ENCODE data around the gene DUSP8. TPM values are rescaled to one million over a fixed set of nuclear protein-coding genes. Genes with fewer than 3 reads are reported as not detected.
"Not testable (repeated sequence)": the region's sequence is repeated elsewhere in the genome, so short reads cannot be mapped to it uniquely, and the experiment has no call there.

DUSP8 gene
- total RNA-seq, 2 experiments from 2014 or later = 0.22 to 0.23 TPM

DNA sequence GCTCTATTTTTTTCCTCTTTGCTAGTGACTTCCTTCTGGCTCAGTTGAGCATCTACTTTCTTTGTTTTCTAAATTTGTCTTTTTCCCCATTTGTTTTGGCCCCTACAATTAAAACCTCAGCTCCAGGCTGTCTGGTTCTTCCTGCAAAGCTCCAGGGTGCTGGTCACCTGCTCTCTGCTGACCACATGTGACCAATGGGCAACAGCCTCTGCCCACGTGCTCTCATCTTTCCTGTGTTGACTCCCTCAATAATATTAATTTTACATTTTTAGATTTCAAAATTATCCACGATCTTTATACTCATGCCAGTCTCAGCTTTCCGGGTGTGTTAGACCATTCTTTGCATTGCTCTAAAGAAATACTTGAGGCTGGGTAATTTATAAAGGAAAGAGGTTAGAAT, 26.3 kb upstream of the DUSP8 start:
- CTCF ChIA-PET = interaction anchor here (1.0 to 1.1 kb wide), 2 partner anchors 10 to 23 kb away, joined by 3 read pairs; no protein-coding TSS in a partner anchor
- H3K27me3 Mint-ChIP-seq = peaks cover 62% of the 10 kb centered on the region
- not testable (repeated sequence) for H3K9me3 Mint-ChIP-seq

DNA sequence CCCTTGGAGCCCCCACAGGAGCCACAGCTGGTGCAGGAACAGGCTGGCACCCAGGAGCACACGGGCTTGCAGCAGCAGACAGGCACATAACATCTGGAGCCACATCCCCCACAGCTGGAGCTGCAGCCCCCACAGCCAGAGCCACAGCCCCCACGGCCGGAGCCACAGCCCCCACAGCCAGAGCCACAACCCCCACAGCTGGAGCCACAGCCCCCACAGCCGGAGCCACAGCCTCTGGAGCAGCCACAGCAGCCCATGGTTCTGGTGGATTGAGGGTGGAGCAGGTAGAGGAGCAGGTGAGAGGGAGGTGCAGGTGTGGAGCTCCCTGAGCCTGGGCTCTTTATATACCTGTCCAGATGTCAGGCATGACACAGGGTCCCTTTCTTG, 25.9 kb upstream of the DUSP8 start, which contains the start of gene KRTAP5-2:
TSS of gene KRTAP5-2 (minus strand) at position 301 of the 387 bp plus-strand sequence. CDS start at position 257, 44 bp downstream.
- ChIA-PET CTCF (interaction anchor here (1.1 kb wide), 1 partner anchor 9 kb away, joined by 3 read pairs; no protein-coding TSS in a partner anchor), POLR2A (no interaction called here)
- Mint-ChIP-seq H3K4me3 (no peak within 1 kb of the TSS), H3K4me1 (peaks cover 7% of the 10 kb centered on the region), H3K9me3 (no peaks in the 10 kb centered on the region), H3K27ac (no peak within 1 kb of the TSS), H3K27me3 (peaks cover 64% of the 10 kb centered on the region), H3K36me3 (ENCODE audit: low read depth) (no peaks in the 10 kb centered on the region)
- DNase-seq = no peak

More for the DNA sequence above, 26.3 kb upstream of the DUSP8 start:
- H3K4me1 Mint-ChIP-seq; H3K27ac Mint-ChIP-seq; POLR2A ChIA-PET; H3K4me3 Mint-ChIP-seq; DNase-seq; H3K36me3 Mint-ChIP-seq (ENCODE audit: low read depth): not testable (repeated sequence)

DNA sequence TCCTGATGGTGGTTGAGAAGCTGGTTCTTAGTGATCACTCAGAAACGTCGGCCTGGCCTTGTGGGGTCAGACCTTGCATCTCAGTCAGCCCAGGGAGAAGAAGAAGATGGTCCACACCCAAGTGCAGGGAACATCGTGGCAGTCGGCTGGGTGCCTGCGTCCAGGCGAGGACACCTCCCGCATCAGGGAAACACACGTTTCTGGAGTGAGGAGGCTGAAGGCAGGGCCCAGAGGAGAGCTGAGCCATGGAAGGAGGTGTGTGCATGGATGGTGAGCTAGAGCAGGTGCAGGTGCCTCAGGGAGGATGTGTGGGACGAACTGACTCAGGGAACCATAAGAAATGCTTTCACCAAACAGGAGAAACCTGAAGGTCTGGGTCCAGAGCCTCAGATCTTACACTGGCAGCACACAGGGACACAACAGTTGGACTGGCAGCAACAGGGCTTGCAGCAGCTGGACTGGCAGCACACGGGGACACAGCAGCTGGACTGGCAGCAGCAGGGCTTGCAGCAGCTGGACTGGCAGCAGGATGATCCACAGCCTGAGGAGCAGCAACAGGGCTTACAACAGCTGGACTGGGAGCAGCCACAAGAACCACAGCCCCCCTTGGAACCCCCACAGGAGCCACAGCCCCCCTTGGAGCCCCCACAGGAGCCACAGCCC, 25.4 kb upstream of the DUSP8 start:
- no peak overlapping the region for H3K27ac Mint-ChIP-seq
- H3K9me3 Mint-ChIP-seq = no peaks in the 10 kb centered on the region
- H3K36me3 Mint-ChIP-seq (ENCODE audit: low read depth) = no peaks in the 10 kb centered on the region
- H3K4me1 Mint-ChIP-seq = peaks cover 7% of the 10 kb centered on the region
- no peak for DNase-seq
- POLR2A ChIA-PET = no interaction called here
- peaks cover 67% of the 10 kb centered on the region for H3K27me3 Mint-ChIP-seq
- CTCF ChIA-PET = interaction anchor here (1.1 kb wide), 1 partner anchor 9 kb away, joined by 3 read pairs; no protein-coding TSS in a partner anchor
- no peak overlapping the region for H3K4me3 Mint-ChIP-seq

DNA sequence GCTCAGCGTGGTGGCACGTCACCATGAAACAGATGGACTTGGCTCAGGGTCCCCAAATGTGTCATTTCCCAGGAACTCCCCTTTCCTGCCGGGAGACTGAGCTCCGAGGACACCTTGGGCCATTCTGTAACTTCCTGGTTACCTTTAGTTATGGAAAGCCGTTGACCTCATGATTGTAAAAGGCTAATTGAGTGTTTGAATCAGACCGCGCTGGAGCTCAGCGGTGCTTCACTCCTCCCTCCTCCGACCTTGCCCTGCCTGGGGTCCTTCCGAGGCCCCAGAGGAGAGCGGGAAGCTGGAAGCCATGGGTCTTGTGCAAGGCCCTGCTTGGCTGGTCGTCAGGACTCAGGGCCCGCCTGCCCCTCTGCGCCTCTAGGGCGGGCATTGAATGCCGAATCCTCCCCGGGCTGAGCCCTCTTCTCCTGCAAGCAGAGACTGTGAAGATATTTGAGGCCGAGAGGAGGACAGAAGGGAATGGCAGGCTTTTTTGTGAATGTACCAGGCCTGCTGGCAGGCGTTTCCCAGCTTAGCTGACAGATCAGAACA, 24.6 kb upstream of the DUSP8 start:
- H3K36me3 Mint-ChIP-seq (ENCODE audit: low read depth); POLR2A ChIA-PET; H3K9me3 Mint-ChIP-seq; H3K4me3 Mint-ChIP-seq; DNase-seq; H3K27ac Mint-ChIP-seq; CTCF ChIA-PET; H3K4me1 Mint-ChIP-seq: not testable (repeated sequence)
- peaks cover 65% of the 10 kb centered on the region for H3K27me3 Mint-ChIP-seq

DNA sequence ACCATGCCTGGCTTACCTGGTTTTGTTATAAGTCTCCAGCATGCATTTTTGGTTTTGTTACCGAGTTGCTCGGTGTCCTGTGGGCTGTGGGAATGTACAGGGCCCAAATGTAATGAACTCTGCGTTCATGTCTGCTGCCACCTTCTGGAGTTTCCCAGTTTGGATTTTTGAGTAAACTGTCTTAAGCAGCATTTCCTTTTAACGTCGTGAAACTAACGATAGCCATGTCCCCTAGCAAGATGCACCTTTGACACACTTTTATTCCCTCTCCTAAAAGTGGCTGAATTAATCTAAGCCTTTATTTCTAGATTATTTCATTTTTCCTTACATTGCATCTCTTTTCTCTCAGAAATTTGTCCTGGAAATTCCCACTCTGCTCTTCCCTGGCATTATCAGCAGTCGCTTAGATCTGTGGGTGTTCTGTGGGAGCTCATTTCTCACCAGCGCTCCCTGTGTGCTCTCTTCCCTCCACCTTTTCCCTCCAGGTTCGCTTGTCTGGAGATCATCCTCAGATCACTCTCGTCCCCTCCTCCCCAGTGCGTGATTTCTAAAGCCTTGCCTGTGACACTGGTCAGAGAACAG, 24.0 kb upstream of the DUSP8 start:
- H3K4me3 Mint-ChIP-seq; H3K36me3 Mint-ChIP-seq (ENCODE audit: low read depth); H3K4me1 Mint-ChIP-seq; POLR2A ChIA-PET; H3K27ac Mint-ChIP-seq; DNase-seq; H3K9me3 Mint-ChIP-seq: not testable (repeated sequence)
- CTCF ChIA-PET = interaction anchor here (2.6 kb wide), 1 partner anchor 57 kb away, joined by 9 read pairs; no protein-coding TSS in a partner anchor
- peaks cover 63% of the 10 kb centered on the region for H3K27me3 Mint-ChIP-seq

DNA sequence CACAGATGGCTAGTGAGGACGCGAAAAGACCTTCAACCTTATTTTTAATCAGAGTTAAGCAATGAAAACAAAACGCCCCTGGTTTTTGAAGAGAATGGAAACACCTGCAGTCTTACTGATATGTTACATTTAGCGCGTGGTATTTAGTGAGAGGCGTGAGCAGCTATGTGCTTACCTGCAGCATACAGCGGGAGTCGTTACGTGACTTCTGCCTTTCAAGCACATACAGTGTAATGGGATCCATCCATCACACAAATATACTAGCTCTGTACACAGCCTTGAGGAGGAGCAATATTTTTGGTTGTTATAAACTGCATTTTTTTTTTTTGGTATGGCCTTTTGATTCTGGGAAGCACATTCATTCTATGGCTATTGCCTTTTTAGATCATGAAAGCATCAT, 20.6 kb upstream of the DUSP8 start:
- Mint-ChIP-seq H3K4me3 (no peak overlapping the region), H3K27me3 (peaks cover 43% of the 10 kb centered on the region), H3K27ac (no peak overlapping the region), H3K36me3 (ENCODE audit: low read depth) (peaks cover 11% of the 10 kb centered on the region), H3K9me3 (peaks cover 5% of the 10 kb centered on the region), H3K4me1 (peaks cover 22% of the 10 kb centered on the region)
- DNase-seq = no peak
- CTCF ChIA-PET = interaction anchor here (2.0 kb wide), 1 partner anchor 18 kb away, joined by 5 read pairs; no protein-coding TSS in a partner anchor
- POLR2A ChIA-PET = no interaction called here

DNA sequence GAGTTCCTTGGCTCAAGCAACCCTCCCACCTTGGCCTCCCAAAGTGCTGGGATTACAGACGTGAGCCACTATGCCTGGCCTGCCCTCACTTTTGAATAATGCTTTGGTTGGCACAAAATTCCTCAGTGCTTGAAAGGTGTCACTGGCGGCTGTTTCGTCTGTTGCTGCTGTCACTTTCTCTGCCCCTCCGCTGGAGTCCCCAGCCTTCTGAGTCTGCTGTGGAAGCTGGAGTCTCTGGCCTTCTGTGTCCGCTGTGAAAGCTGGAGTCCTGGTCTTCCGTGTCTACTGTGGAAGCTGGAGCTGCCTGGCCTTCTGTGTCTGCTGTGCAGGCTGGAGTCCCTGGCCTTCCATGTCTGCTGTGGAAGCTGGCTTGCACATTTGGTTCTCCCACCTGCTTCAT, 17.9 kb upstream of the DUSP8 start:
- peaks cover 19% of the 10 kb centered on the region for H3K4me1 Mint-ChIP-seq
- ChIA-PET POLR2A (no interaction called here), CTCF (interaction anchor here (2.8 kb wide), 1 partner anchor 16 kb away, joined by 15 read pairs; no protein-coding TSS in a partner anchor)
- H3K27ac Mint-ChIP-seq = peak overlapping the region; percentile 52
- no peak for DNase-seq
- peaks cover 5% of the 10 kb centered on the region for H3K9me3 Mint-ChIP-seq
- H3K36me3 Mint-ChIP-seq (ENCODE audit: low read depth) = peaks cover 11% of the 10 kb centered on the region
- H3K4me3 Mint-ChIP-seq = no peak overlapping the region
- H3K27me3 Mint-ChIP-seq = peaks cover 29% of the 10 kb centered on the region

DNA sequence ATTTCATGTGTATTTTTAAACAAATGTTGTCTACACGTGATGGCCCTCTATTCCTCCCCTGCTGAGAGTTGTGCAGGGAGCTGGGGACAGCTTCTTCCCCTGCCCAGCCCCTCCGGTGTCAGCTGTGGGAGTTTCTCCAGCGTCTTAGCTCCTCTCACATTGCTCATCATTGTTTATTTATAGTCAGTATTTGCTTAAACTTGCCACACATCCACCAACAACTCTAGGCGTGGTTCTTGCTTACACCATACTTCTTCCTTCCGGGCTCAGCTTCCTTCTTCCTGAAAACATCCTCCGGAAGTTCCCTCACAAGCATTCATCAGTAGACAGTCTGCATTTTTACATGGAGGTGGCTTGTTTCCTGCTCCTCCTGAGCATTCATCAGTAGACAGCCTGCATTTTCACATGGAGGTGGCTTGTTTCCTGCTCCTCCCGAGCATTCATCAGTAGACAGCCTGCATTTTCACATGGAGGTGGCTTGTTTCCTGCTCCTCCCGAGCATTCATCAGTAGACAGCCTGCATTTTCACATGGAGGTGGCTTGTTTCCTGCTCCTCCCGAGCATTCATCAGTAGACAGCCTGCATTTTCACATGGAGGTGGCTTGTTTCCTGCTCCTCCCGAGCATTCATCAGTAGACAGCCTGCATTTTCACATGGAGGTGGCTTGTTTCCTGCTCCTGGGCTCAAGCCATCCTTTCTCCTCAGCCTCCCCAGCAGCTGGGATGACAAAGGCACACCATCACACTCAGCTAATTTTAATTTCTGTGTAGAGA, 17.3 kb upstream of the DUSP8 start:
- POLR2A ChIA-PET = not testable (repeated sequence)
- peaks cover 24% of the 10 kb centered on the region for H3K27me3 Mint-ChIP-seq

DNA sequence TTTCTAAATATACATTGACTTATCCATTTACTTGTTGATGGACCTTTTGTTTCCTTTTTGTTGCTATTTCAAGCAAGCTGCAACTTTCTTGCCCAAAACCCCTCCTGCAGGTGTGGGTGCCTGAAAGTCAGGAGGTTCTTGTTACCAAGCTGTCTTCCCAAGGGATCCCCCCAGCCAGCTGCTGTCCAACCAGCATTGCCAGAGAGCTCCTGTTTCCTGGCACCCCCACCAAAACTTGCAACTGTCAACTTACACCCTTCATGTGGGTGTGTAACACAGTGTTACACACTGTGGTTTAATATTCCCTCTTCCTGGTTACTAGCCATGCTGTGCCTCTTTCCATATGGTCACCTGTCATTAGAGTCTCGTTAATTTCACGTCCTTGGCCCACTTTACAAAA, 14.6 kb upstream of the DUSP8 start:
- H3K4me3 Mint-ChIP-seq = no peak overlapping the region
- H3K4me1 Mint-ChIP-seq = peaks cover 20% of the 10 kb centered on the region
- peaks cover 5% of the 10 kb centered on the region for H3K9me3 Mint-ChIP-seq
- peaks cover 11% of the 10 kb centered on the region for H3K36me3 Mint-ChIP-seq (ENCODE audit: low read depth)
- ChIA-PET CTCF (interaction anchor here (0.6 kb wide), 1 partner anchor 1147 kb away, joined by 4 read pairs; no protein-coding TSS in a partner anchor), POLR2A (interaction anchor here (0.6 kb wide), 1 partner anchor 145 kb away, joined by 3 read pairs; no protein-coding TSS in a partner anchor)
- H3K27ac Mint-ChIP-seq = no peak overlapping the region
- DNase-seq = no peak
- H3K27me3 Mint-ChIP-seq = peaks cover 9% of the 10 kb centered on the region

More for the DNA sequence above, 17.3 kb upstream of the DUSP8 start:
- CTCF ChIA-PET = interaction anchor here (0.6 to 2.8 kb wide), 3 partner anchors 9 to 16 kb away, joined by 3 to 15 read pairs (median 3); partner anchors contain the start of gene KRTAP5-2
- DNase-seq = peak; percentile 43
- Mint-ChIP-seq H3K27ac (peak overlapping the region; percentile 92), H3K36me3 (ENCODE audit: low read depth) (peaks cover 11% of the 10 kb centered on the region), H3K4me3 (peak overlapping the region; percentile 21), H3K4me1 (peaks cover 20% of the 10 kb centered on the region)
- not testable (repeated sequence) for H3K9me3 Mint-ChIP-seq

DNA sequence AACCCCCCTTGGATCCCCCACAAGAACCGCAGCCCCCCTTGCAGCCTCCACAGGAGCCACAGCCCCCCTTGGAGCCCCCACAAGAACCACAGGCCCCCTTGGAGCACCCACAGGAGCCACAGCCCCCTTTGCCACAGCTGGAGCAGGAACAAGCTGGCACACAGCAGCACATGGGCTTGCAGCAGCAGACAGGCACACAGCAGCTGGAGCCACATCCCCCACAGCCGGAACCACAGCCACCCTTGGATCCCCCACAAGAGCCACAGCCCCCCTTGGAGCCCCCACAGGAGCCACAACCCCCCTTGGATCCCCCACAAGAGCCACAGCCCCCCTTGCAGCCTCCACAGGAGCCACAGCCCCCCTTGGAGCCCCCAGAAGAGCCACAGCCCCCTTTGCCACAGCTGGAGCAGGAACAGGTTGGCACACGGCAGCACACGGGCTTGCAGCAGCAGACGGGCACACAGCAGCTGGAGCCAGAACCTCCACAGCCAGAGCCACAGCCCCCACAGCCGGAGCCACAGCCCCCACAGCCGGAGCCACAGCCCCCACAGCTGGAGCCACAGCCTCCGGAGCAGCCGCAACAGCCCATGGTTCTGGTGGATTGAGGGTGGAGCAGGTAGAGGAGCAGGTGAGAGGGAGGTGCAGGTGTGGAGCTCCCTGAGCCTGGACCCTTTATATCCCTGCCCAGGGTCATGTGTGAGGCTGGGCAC, 12.7 kb upstream of the DUSP8 start, which contains the start of gene KRTAP5-1:
TSS of gene KRTAP5-1 (minus strand) at position 623 of the 710 bp plus-strand sequence. CDS start at position 589, 34 bp downstream.
- POLR2A ChIA-PET, H3K9me3 Mint-ChIP-seq, H3K4me3 Mint-ChIP-seq: not testable (repeated sequence)

DNA sequence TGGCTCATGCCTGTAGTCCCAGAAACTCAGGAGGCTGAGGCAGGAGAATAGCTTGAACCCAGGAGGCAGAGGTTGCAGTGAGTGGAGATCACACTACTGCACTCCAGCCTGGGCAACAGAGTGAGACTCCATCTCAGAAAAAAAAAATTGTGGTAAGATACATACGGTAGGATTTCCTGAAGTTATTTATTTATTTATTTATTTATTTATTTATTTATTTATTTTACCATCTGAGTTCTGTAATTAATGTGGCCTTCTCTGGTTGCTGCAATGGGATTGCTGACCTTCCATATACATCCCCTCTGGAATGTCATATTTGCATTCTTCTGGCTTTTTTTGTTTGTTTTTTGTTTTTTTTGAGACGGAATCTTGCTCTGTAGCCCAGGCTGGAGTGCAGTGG, 10.8 kb upstream of the DUSP8 start:
- POLR2A ChIA-PET, H3K9me3 Mint-ChIP-seq: not testable (repeated sequence)

More for the DNA sequence above, 12.7 kb upstream of the DUSP8 start, which contains the start of gene KRTAP5-1:
- H3K27me3 Mint-ChIP-seq; DNase-seq; H3K27ac Mint-ChIP-seq; H3K36me3 Mint-ChIP-seq (ENCODE audit: low read depth); CTCF ChIA-PET: not testable (repeated sequence)
- H3K4me1 Mint-ChIP-seq = peaks cover 15% of the 10 kb centered on the region

DNA sequence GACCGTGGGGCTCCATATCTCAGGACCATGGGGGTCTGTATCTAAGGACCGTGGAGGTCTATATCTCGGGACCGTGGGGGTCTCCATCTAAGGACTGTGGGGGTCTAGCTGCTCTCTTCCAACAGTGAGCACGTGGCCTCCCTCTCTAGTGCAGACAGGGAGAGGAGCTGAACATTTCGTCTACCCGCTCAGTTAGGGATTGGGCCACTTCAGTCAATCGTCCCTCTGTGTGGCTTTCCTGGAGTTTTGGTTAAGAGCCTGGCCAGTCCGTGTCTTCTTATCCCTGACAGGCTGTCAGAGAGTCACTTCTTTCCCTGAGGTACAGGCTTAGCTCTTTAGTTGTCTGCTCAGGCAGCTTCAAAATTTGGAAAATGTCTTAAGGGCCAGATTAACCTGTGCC, 9.9 kb upstream of the DUSP8 start:
- peaks cover 5% of the 10 kb centered on the region for H3K4me1 Mint-ChIP-seq
- no peak for DNase-seq
- no peak overlapping the region for H3K27ac Mint-ChIP-seq
- POLR2A ChIA-PET = no interaction called here
- CTCF ChIA-PET = interaction anchor here (1.1 kb wide), 1 partner anchor 8 kb away, joined by 3 read pairs; no protein-coding TSS in a partner anchor
- no peak overlapping the region for H3K4me3 Mint-ChIP-seq
- H3K9me3 Mint-ChIP-seq = peaks cover 9% of the 10 kb centered on the region
- H3K27me3 Mint-ChIP-seq = peaks cover 13% of the 10 kb centered on the region
- H3K36me3 Mint-ChIP-seq (ENCODE audit: low read depth) = no peaks in the 10 kb centered on the region

More for the DNA sequence above, 10.8 kb upstream of the DUSP8 start:
- H3K4me3 Mint-ChIP-seq; H3K27ac Mint-ChIP-seq; H3K36me3 Mint-ChIP-seq (ENCODE audit: low read depth); DNase-seq; H3K4me1 Mint-ChIP-seq: not testable (repeated sequence)
- CTCF ChIA-PET = interaction anchor here (1.1 kb wide), 1 partner anchor 9 kb away, joined by 3 read pairs; no protein-coding TSS in a partner anchor
- peaks cover 13% of the 10 kb centered on the region for H3K27me3 Mint-ChIP-seq

All from activated CD4-positive, alpha-beta T cell treated with anti-CD3 and anti-CD28 coated beads, Interleukin-2, amount 10 ng/mL, durations not matched to agents 7 days and 5 days (primary cell).